HEK293T (cell line): Measurements from ENCODE around the gene FUBP3.

Experiments
- ARNT ChIP-seq: fragments of 450-650 bp; IDR thresholded peaks from 2 replicates; pipeline ENCODE4 v1.6.1; 2017; ENCODE audit warnings: mild to moderate bottlenecking
- BHLHE40 ChIP-seq: fragments of 450-650 bp; IDR thresholded peaks from 2 replicates; pipeline ENCODE4 v1.6.1; 2016; ENCODE audit warnings: mild to moderate bottlenecking, moderate library complexity, borderline replicate concordance
- CTBP1 ChIP-seq: fragments of 450-650 bp; IDR thresholded peaks from 2 replicates; pipeline ENCODE4 v1.6.1; 2016; ENCODE audit warnings: borderline replicate concordance
- FOXA1 ChIP-seq: fragments of 450-650 bp; IDR thresholded peaks from 2 replicates; pipeline ENCODE4 v1.6.1; 2016; ENCODE audit warnings: mild to moderate bottlenecking
- HDGF ChIP-seq: fragments of 450-650 bp; IDR thresholded peaks from 2 replicates; pipeline ENCODE4 v1.6.1; 2017; ENCODE audit warnings: antibody characterized with exemption, borderline replicate concordance
- L3MBTL2 ChIP-seq: fragments of 450-650 bp; conservative IDR thresholded peaks from 2 replicates; pipeline ENCODE4 v1.6.1; 2016; ENCODE audit warnings: mild to moderate bottlenecking
- LEF1 ChIP-seq: fragments of 450-650 bp; IDR thresholded peaks from 2 replicates; pipeline ENCODE4 v1.6.1; 2017; ENCODE audit warnings: mild to moderate bottlenecking, borderline replicate concordance
- NFRKB ChIP-seq: fragments of 450-650 bp; IDR thresholded peaks from 2 replicates; pipeline ENCODE4 v1.6.1; 2016; ENCODE audit warnings: mild to moderate bottlenecking, moderate library complexity
- SP1 ChIP-seq: fragments of 450-650 bp; IDR thresholded peaks from 2 replicates; pipeline ENCODE4 v1.6.1; 2017
- SUZ12 ChIP-seq: fragments of 450-650 bp; IDR thresholded peaks from 2 replicates; pipeline ENCODE4 v1.6.1; 2016; ENCODE audit warnings: mild to moderate bottlenecking
- TARDBP ChIP-seq: fragments of 450-650 bp; IDR thresholded peaks from 2 replicates; pipeline ENCODE4 v1.6.1; 2016
- ZNF384 ChIP-seq: fragments of 450-650 bp; IDR thresholded peaks from 2 replicates; pipeline ENCODE4 v1.6.1; 2016

DNA sequence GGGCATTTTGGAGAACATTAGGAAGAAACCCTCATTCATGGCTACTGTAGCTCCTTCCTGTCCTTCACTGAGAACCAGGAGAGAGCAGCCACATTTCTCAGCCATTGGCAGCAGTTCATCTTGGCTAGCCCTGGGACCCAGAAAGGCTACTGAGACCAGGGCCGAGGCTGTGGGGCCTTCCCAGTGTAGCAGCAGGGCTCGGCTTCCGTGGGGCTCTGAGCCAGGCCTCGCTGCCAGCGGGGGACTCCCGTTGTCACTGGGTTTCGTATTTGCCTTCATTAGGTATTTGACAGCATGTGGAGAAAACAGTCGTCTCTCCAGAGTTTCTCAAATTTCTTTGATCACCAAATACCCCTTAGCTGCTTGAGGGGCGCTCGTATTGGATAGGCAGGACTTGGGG lies 47.7 kb downstream of the FUBP3 start:
- TF ChIP-seq FOXA1: no peak
- no peak for TF ChIP-seq HDGF
- TF ChIP-seq BHLHE40: no peak
- TF ChIP-seq ZNF384: no peak
- TF ChIP-seq NFRKB: no peak
- TF ChIP-seq CTBP1: no peak
- TF ChIP-seq TARDBP: no peak
- TF ChIP-seq SUZ12: no peak
- no peak for TF ChIP-seq L3MBTL2
- TF ChIP-seq ARNT: no peak
- no peak for TF ChIP-seq LEF1
- no peak for TF ChIP-seq SP1
